Measurements from ENCODE around the gene ABR.
"Not testable (repeated sequence)": the region's sequence is repeated elsewhere in the genome, so short reads cannot be mapped to it uniquely, and the experiment has no call there.

Gene ABR

GRCh38 chr17:1130191-1130590 is 49.6 kb downstream of the ABR start:
- no peak overlapping the region for H3K4me3 ChIP-seq (ENCODE audit: low read length)
- H3K27me3 ChIP-seq (replicated peaks; ENCODE audit: insufficient read depth, low read length) = peaks cover 91% of the 10 kb centered on the region
- H3K9me2 ChIP-seq (replicated peaks; ENCODE audit: insufficient read depth, low read length) = no peaks in the 10 kb centered on the region
- no peaks in the 10 kb centered on the region for H3K79me2 ChIP-seq (ENCODE audit: low read length)
- no peaks in the 10 kb centered on the region for H4K20me1 ChIP-seq (ENCODE audit: insufficient read depth, low read length)
- no peaks in the 10 kb centered on the region for H3K4me1 ChIP-seq (ENCODE audit: low read length)
- no peak overlapping the region for H2AFZ ChIP-seq (ENCODE audit: low read length)
- H3K4me2 ChIP-seq (ENCODE audit: low read depth, low read length) = no peak overlapping the region
- no peak overlapping the region for H3K9ac ChIP-seq (ENCODE audit: low read length)
- no peaks in the 10 kb centered on the region for H3F3A ChIP-seq (ENCODE audit: insufficient read depth, low read length)
- no peaks in the 10 kb centered on the region for H3K36me3 ChIP-seq (replicated peaks; ENCODE audit: insufficient read depth, low read length)
- no peak for DNase-seq
- TF ChIP-seq CTCF (IDR thresholded peaks at IDR 0.05; ENCODE audit: low read length) (no peak), EZH2 (optimal IDR thresholded peaks at IDR 0.05; ENCODE audit: low read depth, low read length) (no peak), EZH2phosphoT487 (IDR thresholded peaks at IDR 0.05; ENCODE audit: low read length) (no peak)
- H3K9me3 ChIP-seq (replicated peaks; ENCODE audit: insufficient read depth, low read length) = no peaks in the 10 kb centered on the region
- no peak overlapping the region for H3K27ac ChIP-seq (ENCODE audit: low read length)

DNA sequence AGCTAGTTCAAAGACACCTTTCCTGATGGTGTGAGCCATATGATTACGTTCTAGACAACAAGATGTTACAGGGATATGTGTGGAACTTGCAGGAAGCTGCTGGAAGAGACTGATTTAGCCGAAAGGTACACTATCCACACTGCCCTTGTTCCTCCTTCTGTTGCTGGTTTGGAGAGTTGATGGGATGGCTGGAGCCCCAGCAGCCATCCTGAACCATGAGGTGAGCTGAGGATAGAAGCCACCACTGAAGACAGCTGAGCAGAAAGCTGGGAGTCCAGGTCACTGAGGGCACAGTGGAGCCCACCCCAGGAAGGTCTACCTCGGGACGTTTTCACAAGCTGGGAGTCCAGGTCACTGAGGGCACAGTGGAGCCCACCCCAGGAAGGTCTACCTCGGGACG is 51.3 kb downstream of the ABR start:
- DNase-seq; H3K4me3 ChIP-seq (ENCODE audit: low read length); H3K9me2 ChIP-seq (replicated peaks; ENCODE audit: insufficient read depth, low read length); H3K9me3 ChIP-seq (replicated peaks; ENCODE audit: insufficient read depth, low read length); H4K20me1 ChIP-seq (ENCODE audit: insufficient read depth, low read length); H3F3A ChIP-seq (ENCODE audit: insufficient read depth, low read length); H3K27ac ChIP-seq (ENCODE audit: low read length); H3K4me1 ChIP-seq (ENCODE audit: low read length); H3K9ac ChIP-seq (ENCODE audit: low read length); H2AFZ ChIP-seq (ENCODE audit: low read length); H3K36me3 ChIP-seq (replicated peaks; ENCODE audit: insufficient read depth, low read length); H3K4me2 ChIP-seq (ENCODE audit: low read depth, low read length); H3K79me2 ChIP-seq (ENCODE audit: low read length): not testable (repeated sequence)
- peaks cover 92% of the 10 kb centered on the region for H3K27me3 ChIP-seq (replicated peaks; ENCODE audit: insufficient read depth, low read length)

DNA sequence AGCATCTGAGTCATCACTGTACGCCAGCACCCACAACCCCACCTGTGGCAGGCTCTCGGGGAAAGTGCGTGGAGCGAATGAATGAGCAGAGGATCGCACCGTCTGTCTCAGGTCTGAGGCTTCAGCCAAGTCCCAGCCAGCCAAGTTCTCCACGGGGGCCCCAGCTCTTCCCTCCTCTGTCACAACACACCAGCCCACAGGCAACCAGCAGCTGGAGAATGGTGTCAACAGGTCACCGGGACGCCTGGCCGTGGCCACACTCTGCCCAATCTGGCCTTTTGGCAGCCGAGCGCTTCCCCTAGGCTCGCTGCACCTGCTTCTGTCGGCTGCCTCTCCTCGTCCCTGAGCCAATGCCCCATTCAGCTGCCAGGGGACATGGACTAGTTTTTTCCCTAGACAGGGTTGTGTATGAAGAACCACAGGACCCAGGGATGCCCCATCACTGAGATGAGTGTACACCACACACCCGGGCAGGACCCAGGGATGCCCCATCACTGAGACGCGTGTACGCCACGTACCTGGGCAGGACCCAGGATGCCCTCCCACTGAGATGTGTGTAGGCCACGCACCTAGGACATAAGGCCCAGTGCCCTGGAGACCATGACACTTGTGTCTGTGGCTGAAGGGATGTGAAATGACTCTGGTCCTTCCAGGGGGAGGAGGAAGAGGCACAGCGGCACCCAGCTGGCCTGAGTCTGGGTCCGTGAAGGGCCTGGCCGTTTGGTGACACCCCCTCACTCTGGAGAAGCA is 52.8 kb downstream of the ABR start:
- Histone ChIP-seq H3K27me3 (replicated peaks; ENCODE audit: insufficient read depth, low read length) (peaks cover 80% of the 10 kb centered on the region), H3K79me2 (ENCODE audit: low read length) (no peaks in the 10 kb centered on the region), H3K9ac (ENCODE audit: low read length) (no peak overlapping the region)

More for the DNA sequence above, 52.8 kb downstream of the ABR start:
- H3K4me2 ChIP-seq (ENCODE audit: low read depth, low read length) = no peak overlapping the region
- no peak overlapping the region for H3K4me3 ChIP-seq (ENCODE audit: low read length)
- H2AFZ ChIP-seq (ENCODE audit: low read length) = no peak overlapping the region
- no peaks in the 10 kb centered on the region for H3K36me3 ChIP-seq (replicated peaks; ENCODE audit: insufficient read depth, low read length)
- no peaks in the 10 kb centered on the region for H3F3A ChIP-seq (ENCODE audit: insufficient read depth, low read length)
- DNase-seq = no peak
- peaks cover 13% of the 10 kb centered on the region for H3K4me1 ChIP-seq (ENCODE audit: low read length)
- no peak for TF ChIP-seq CTCF (IDR thresholded peaks at IDR 0.05; ENCODE audit: low read length)
- TF ChIP-seq EZH2 (optimal IDR thresholded peaks at IDR 0.05; ENCODE audit: low read depth, low read length) = no peak
- no peak for TF ChIP-seq EZH2phosphoT487 (IDR thresholded peaks at IDR 0.05; ENCODE audit: low read length)
- H3K9me2 ChIP-seq (replicated peaks; ENCODE audit: insufficient read depth, low read length) = no peaks in the 10 kb centered on the region
- no peak overlapping the region for H3K27ac ChIP-seq (ENCODE audit: low read length)
- H4K20me1 ChIP-seq (ENCODE audit: insufficient read depth, low read length) = no peaks in the 10 kb centered on the region
- no peaks in the 10 kb centered on the region for H3K9me3 ChIP-seq (replicated peaks; ENCODE audit: insufficient read depth, low read length)

Data from MM.1S (cell line).